ENCODE results near the gene NTN4. TPM values are rescaled to one million over a fixed set of nuclear protein-coding genes. Genes with fewer than 3 reads are reported as not detected.

Gene NTN4
- total and polyA plus RNA-seq, 12 donors, result 10.1 to 62.5 (median 42.4) TPM

DNA sequence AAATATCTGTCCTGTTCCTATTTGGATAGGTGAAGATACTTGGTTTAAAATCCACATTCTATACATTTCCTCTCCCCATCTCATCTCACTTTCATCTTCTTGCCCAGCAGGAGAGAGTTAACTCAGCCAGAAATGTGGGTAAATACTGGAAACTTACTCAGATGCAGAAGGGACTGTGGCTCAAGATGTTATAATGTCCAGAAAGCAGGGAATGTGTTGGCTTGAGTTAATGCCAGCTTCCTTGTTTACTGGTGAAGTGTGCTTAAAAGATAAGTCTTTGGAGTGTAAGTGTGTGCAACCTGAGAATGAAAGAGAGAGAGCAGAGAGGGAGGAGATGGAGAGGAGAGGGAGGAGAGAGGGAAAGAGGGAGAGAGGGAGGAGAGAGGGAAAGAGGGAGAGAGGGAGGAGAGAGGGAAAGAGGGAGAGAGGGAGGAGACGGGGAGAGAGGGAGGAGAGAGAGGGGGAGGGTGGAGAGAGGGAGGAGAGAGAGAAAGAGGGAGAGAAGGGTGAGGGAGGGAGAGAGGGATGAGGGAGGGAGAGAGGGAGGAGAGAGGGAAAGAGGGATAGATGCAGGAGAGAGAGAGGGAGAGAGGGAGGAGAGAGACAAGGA is 46.2 kb upstream of the NTN4 start:
- Histone ChIP-seq H3K9me3 (replicated peaks in 1 of 3) (no peaks in the 10 kb centered on the region), H3K27ac (no peak overlapping the region), H3K27me3 (no peaks in the 10 kb centered on the region), H3K4me3 (no peak overlapping the region), H3K4me1 (replicated peaks in 1 of 2) (no peaks in the 10 kb centered on the region), H3K36me3 (replicated peaks in 1 of 2) (no peaks in the 10 kb centered on the region)
- DNase-seq, result no peak
- intact Hi-C loops (cut with DNase I), result no loop called here
- TF ChIP-seq POLR2A (IDR thresholded peaks at IDR 0.05), result no peak
- TF ChIP-seq, protein P1, sequence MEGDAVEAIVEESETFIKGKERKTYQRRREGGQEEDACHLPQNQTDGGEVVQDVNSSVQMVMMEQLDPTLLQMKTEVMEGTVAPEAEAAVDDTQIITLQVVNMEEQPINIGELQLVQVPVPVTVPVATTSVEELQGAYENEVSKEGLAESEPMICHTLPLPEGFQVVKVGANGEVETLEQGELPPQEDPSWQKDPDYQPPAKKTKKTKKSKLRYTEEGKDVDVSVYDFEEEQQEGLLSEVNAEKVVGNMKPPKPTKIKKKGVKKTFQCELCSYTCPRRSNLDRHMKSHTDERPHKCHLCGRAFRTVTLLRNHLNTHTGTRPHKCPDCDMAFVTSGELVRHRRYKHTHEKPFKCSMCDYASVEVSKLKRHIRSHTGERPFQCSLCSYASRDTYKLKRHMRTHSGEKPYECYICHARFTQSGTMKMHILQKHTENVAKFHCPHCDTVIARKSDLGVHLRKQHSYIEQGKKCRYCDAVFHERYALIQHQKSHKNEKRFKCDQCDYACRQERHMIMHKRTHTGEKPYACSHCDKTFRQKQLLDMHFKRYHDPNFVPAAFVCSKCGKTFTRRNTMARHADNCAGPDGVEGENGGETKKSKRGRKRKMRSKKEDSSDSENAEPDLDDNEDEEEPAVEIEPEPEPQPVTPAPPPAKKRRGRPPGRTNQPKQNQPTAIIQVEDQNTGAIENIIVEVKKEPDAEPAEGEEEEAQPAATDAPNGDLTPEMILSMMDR (IDR thresholded peaks at IDR 0.05), result no peak
- 0 to 12% (median 0%) methylated on average over 1 of the region's 1 CpG for WGBS, 4 donors

DNA sequence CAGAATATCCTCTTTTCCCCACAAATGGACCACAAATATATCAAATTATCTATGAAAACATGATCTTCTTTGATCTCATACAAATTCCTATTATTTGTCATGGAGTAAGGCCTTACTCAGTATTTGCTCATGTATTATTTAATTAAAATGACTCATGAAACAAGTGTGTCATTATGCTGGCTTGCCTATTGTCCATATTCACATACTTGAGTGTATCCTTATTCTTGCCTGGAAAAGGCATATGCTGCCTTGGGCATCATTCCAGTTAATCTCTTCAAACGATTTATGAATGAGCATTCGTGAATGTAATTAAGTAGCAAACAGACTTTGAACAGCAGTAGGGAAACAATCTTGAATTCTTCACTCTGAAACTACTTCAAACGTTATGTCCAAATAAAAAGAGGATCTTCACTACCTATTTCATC is 45.6 kb upstream of the NTN4 start:
- TF ChIP-seq POLR2A (IDR thresholded peaks at IDR 0.05), result no peak
- TF ChIP-seq, protein P1 (IDR thresholded peaks at IDR 0.05), result no peak
- Histone ChIP-seq H3K4me3 (no peak overlapping the region), H3K27me3 (no peaks in the 10 kb centered on the region), H3K9me3 (replicated peaks in 1 of 3) (no peaks in the 10 kb centered on the region), H3K27ac (no peak overlapping the region), H3K36me3 (replicated peaks in 1 of 2) (no peaks in the 10 kb centered on the region), H3K4me1 (replicated peaks in 1 of 2) (no peaks in the 10 kb centered on the region)
- intact Hi-C loops (cut with DNase I), result no loop called here
- no peak for DNase-seq
- 15 to 40% (median 23%) methylated on average over 3 of the region's 3 CpGs for WGBS, 4 donors

DNA sequence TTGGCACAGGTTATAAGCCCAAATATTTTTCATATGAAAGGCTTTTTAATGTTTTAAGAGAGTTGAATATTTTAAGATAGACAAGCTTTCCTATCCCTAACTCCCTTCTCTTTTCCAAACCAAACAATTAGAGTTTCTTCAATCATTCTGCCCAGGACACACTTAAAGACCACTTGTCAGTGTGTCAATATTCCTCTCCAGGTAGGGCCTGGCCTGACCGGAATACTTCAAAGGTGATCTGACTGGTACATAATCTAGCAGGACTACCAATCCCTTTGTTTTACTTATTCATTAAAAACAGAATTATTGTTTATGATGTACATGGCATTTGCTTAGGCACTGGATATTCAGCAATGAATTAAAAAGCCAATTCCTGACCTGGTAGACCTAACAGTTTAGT is 44.0 kb upstream of the NTN4 start:
- 88 to 94% (median 90%) methylated on average over 1 of the region's 1 CpG for WGBS, 4 donors
- no peaks in the 10 kb centered on the region for H3K27me3 ChIP-seq
- intact Hi-C loops (cut with DNase I), result no loop called here
- TF ChIP-seq, protein P1 (IDR thresholded peaks at IDR 0.05), result no peak
- no peak for TF ChIP-seq POLR2A (IDR thresholded peaks at IDR 0.05)
- no peak overlapping the region for H3K4me3 ChIP-seq
- no peaks in the 10 kb centered on the region for H3K4me1 ChIP-seq (replicated peaks in 1 of 2)
- H3K27ac ChIP-seq, result no peak overlapping the region
- no peaks in the 10 kb centered on the region for H3K9me3 ChIP-seq (replicated peaks in 1 of 3)
- no peaks in the 10 kb centered on the region for H3K36me3 ChIP-seq (replicated peaks in 1 of 2)
- no peak for DNase-seq

DNA sequence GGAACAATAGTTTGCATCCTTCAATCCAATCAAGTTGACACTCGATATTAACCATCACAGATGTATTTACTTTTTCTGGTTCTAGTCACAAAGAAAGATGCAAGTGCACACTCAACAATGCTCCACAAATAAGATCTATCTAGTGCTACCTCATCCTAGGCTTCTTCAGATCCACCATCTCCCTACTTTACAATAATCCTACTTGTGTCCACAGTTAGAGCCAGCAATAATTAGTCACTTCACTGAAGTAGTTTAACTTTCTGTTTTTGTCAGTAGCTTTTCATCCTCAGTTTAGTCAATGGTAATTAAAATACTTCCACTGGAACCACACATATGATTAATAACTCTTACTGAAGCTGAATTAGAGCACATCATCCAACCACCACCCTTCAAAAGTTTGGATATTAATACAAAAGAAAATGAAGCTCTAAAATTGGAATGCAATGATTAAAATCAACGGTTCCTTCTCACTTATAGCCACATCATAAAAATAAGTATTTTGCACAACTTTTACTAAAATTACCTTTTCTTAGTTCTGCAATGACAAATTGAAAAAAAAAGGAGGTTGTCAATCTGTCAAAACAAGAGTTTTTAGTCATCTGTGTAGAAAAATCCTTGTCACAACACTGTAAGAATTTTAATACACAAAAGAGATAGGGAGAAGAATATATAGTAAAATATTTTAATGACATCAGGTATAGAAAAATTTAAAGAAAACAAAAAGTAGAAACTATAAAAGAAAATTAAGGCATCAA is 39.9 kb upstream of the NTN4 start:
- no peaks in the 10 kb centered on the region for H3K27me3 ChIP-seq
- no peaks in the 10 kb centered on the region for H3K4me1 ChIP-seq (replicated peaks in 1 of 2)
- DNase-seq, result no peak
- intact Hi-C loops (cut with DNase I), result no loop called here
- H3K9me3 ChIP-seq (replicated peaks in 1 of 3), result no peaks in the 10 kb centered on the region
- H3K36me3 ChIP-seq (replicated peaks in 1 of 2), result no peaks in the 10 kb centered on the region
- 85 to 89% (median 87%) methylated on average over 2 of the region's 2 CpGs for WGBS, 4 donors
- no peak for TF ChIP-seq POLR2A (IDR thresholded peaks at IDR 0.05)
- TF ChIP-seq, protein P1 (IDR thresholded peaks at IDR 0.05), result no peak
- no peak overlapping the region for H3K4me3 ChIP-seq
- H3K27ac ChIP-seq, result no peak overlapping the region
